ENCODE results near the gene KCTD1. TPM values are rescaled to one million over a fixed set of nuclear protein-coding genes. Genes with fewer than 3 reads are reported as not detected.

KCTD1 gene
- total RNA-seq, 2 experiments from 2014 or later, result 10.1 to 10.3 TPM

- CTCF ChIA-PET (ENCODE audit: unreplicated experiment), result no interaction called here
- TF ChIP-seq EZH2phosphoT487 (IDR thresholded peaks at IDR 0.05; ENCODE audit: borderline replicate concordance, low read depth, low read length) (no peak), CTCF (conservative IDR thresholded peaks at IDR 0.05; ENCODE audit: low read length) (no peak)
- DNase-seq (ENCODE audit: low spot score), result no peak
- POLR2A ChIA-PET, result no interaction called here
- intact Hi-C loops (cut with micrococcal nuclease; ENCODE audit: unreplicated experiment), result no loop called here
- no peaks in the 10 kb centered on the region for H3K9me2 ChIP-seq (ENCODE audit: insufficient read depth, low read length)
- H4K20me1 ChIP-seq (ENCODE audit: insufficient read depth, low read length), result no peaks in the 10 kb centered on the region
- no peaks in the 10 kb centered on the region for H3K9me3 ChIP-seq (ENCODE audit: low read length)
- H3K4me3 ChIP-seq (ENCODE audit: low read depth, low read length, poor library complexity, severe bottlenecking), result no peak overlapping the region
- H3K4me1 ChIP-seq (ENCODE audit: insufficient read depth, low read length, poor library complexity, severe bottlenecking), result no peaks in the 10 kb centered on the region
- no peaks in the 10 kb centered on the region for H3K79me2 ChIP-seq (ENCODE audit: insufficient read depth, low read depth, low read length)
- H3K4me2 ChIP-seq (ENCODE audit: low read length), result no peak overlapping the region
- no peak overlapping the region for H2AFZ ChIP-seq (ENCODE audit: low read length)
- no peaks in the 10 kb centered on the region for H3K36me3 ChIP-seq (ENCODE audit: insufficient read depth, low read length)
- H3K27ac ChIP-seq (ENCODE audit: low read depth, low read length, poor library complexity, severe bottlenecking), result no peak overlapping the region
- no TSS peak for BruUV-seq (replicated peaks)
Observed at GRCh38 chr18:26584745-26585144, 36.4 kb upstream of the KCTD1 start.

- Histone ChIP-seq H2AFZ (ENCODE audit: low read length) (no peak overlapping the region), H3K36me3 (ENCODE audit: insufficient read depth, low read length) (no peaks in the 10 kb centered on the region), H3K4me2 (ENCODE audit: low read length) (no peak overlapping the region), H3K9me2 (ENCODE audit: insufficient read depth, low read length) (no peaks in the 10 kb centered on the region), H3K9me3 (ENCODE audit: low read length) (no peaks in the 10 kb centered on the region), H3K4me1 (ENCODE audit: insufficient read depth, low read length, poor library complexity, severe bottlenecking) (no peaks in the 10 kb centered on the region), H3K4me3 (ENCODE audit: low read depth, low read length, poor library complexity, severe bottlenecking) (no peak overlapping the region), H3K79me2 (ENCODE audit: insufficient read depth, low read depth, low read length) (no peaks in the 10 kb centered on the region), H3K27ac (ENCODE audit: low read depth, low read length, poor library complexity, severe bottlenecking) (no peak overlapping the region), H4K20me1 (ENCODE audit: insufficient read depth, low read length) (no peaks in the 10 kb centered on the region)
- CTCF ChIA-PET (ENCODE audit: unreplicated experiment), result no interaction called here
- POLR2A ChIA-PET, result no interaction called here
- intact Hi-C loops (cut with micrococcal nuclease; ENCODE audit: unreplicated experiment), result no loop called here
- BruUV-seq (replicated peaks), result no TSS peak
- no peak for DNase-seq (ENCODE audit: low spot score)
- TF ChIP-seq CTCF (conservative IDR thresholded peaks at IDR 0.05; ENCODE audit: low read length), result no peak
- TF ChIP-seq EZH2phosphoT487 (IDR thresholded peaks at IDR 0.05; ENCODE audit: borderline replicate concordance, low read depth, low read length), result no peak
Observed at GRCh38 chr18:26579941-26580618, 31.7 kb upstream of the KCTD1 start.

GRCh38 chr18:26575865-26576217 lies 27.5 kb upstream of the KCTD1 start:
- intact Hi-C loops (cut with micrococcal nuclease; ENCODE audit: unreplicated experiment), result no loop called here
- BruUV-seq (replicated peaks), result no TSS peak
- Histone ChIP-seq H3K4me1 (ENCODE audit: insufficient read depth, low read length, poor library complexity, severe bottlenecking) (no peaks in the 10 kb centered on the region), H3K9me3 (ENCODE audit: low read length) (no peaks in the 10 kb centered on the region), H3K4me3 (ENCODE audit: low read depth, low read length, poor library complexity, severe bottlenecking) (no peak overlapping the region), H4K20me1 (ENCODE audit: insufficient read depth, low read length) (no peaks in the 10 kb centered on the region), H3K79me2 (ENCODE audit: insufficient read depth, low read depth, low read length) (no peaks in the 10 kb centered on the region), H3K36me3 (ENCODE audit: insufficient read depth, low read length) (no peaks in the 10 kb centered on the region), H3K4me2 (ENCODE audit: low read length) (no peak overlapping the region), H3K27ac (ENCODE audit: low read depth, low read length, poor library complexity, severe bottlenecking) (no peak overlapping the region), H2AFZ (ENCODE audit: low read length) (no peak overlapping the region), H3K9me2 (ENCODE audit: insufficient read depth, low read length) (no peaks in the 10 kb centered on the region)
- ChIA-PET CTCF (ENCODE audit: unreplicated experiment) (no interaction called here), POLR2A (no interaction called here)
- TF ChIP-seq CTCF (conservative IDR thresholded peaks at IDR 0.05; ENCODE audit: low read length) (no peak), EZH2phosphoT487 (IDR thresholded peaks at IDR 0.05; ENCODE audit: borderline replicate concordance, low read depth, low read length) (no peak)
- DNase-seq (ENCODE audit: low spot score), result no peak

Measured in OCI-LY7 (cell line).